HG03558 (cell line): ENCODE results near the gene ADK.

Source experiments
- ATAC-seq: cut with Tn5 transposase; IDR thresholded peaks from one replicate; pipeline ENCODE4 v1.9.1; 2021; ENCODE audit warnings: moderate number of reproducible peaks; ENCODE audit not compliant: unreplicated experiment; ENCODE audit errors: extremely low read depth

ADK gene

DNA sequence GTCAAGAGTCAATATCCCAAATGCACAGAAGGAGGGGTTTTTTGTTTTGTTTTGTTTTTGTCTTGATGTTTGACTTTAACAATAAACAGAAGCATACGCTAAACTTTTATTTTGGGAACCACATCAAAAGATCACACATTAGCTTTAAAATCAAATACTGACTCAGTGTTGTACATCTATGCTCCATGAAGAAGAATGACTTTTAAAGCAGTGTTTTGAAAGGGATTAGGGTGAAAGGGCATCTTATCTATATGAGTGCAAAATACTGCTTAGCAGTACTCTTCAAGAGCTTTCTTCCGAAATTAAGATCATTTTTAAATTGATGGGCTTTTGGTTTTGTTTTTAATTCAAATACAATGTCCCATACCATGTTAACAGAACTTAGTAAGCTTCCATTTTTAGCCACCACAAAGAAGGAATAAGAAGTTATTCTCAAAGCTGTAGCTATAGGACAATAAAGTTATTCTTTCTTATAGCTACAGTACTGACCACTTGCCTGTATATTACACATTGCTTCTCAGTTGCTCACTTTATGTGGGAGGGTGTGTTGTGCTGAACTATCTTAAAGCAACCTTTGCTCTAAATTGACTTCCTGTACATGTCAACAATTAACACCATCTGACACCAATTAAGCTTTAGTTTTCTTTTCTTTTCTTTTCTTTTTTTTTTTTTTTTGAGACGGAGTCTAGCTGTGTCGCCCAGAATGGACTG is 531.1 kb downstream of the ADK start:
- no peak for ATAC-seq

DNA sequence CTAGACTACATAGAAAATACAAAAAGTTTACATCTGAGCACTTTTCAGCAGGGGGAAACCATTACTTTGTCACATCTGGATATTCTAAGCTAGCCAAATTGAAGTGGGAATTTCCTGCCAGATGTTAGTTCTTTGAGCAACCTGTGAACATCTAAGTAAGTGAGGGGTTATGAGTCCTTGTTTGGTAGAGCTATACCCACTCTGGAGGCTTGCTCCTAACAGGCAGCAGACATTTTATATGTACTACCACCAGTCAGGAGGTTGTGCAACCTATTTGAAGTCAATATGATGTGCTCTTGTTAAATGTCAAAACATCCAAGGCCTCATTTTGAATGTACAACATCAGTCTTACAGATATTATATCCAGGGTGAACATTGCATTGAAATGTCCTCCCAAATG is 532.0 kb downstream of the ADK start:
- no peak for ATAC-seq

DNA sequence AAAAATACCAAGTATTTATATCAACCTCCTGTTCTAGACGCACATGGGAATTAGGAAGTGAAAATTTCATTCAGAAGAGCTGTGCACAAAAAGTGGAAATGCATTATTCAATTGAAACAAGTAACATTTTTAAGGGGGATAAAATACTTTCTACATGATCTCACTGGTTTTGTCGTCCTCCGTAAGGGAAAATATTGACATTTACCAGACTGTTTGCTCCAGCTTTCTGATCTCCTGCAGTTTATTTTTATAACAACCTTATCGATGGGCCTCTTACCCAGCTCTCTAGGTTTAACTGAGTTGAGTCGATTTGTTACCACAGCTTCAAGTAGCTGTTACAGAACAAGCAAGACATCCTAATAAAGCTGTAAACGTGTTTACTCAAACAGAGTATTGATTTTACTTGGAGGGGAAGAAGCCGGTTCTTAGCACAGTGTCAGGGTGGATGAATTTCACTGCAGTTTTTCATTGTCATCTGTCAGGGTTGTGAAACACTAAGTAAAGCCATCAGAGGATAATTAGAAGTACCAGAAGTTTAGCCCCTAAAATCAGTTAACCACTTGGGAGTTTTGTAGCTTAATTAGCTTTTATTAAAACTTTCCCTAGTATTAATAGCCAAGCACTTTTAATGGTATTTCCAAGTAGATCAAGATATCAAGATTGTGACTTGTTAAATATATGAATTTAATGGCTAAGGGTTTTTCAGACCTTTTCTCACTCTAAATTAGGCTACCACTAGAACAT is 532.8 kb downstream of the ADK start:
- no peak for ATAC-seq

DNA sequence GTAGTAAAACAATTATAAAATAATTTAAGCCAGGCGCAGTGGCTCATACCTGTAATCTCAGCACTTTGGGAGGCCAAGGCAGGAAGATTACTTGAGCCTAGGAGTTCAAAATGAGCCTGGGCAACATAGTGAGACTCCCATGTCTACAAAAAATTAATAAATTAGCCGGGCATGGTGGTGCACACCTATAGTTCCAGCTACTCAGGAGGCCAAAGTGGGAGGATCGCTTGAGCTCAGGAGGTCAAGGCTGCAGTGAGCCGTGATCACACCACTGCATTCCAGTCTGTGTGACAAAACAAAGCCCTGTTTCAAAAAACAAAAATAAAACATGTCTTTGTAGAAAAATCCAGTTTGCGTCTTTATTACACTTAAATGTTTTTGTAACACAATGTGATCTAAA is 533.4 kb downstream of the ADK start:
- no peak for ATAC-seq

DNA sequence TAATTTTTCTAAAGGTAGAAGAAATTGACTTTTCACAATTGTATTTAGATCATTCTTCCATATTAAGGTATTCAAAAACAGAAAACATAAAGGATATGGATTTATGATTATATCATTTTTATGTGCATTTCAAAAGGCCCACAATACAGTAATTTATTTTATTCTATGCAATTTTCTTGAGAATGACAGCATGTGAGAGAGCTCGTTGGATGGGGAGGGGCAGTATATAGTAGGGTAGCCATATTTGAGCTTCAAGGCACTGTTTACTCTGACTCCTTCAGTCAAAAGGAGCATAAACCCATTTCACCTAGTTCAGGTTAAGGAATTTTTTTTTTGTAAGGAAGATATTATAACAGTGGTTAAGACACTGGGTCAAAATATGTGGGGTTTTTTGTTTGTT is 534.5 kb downstream of the ADK start:
- ATAC-seq: no peak

DNA sequence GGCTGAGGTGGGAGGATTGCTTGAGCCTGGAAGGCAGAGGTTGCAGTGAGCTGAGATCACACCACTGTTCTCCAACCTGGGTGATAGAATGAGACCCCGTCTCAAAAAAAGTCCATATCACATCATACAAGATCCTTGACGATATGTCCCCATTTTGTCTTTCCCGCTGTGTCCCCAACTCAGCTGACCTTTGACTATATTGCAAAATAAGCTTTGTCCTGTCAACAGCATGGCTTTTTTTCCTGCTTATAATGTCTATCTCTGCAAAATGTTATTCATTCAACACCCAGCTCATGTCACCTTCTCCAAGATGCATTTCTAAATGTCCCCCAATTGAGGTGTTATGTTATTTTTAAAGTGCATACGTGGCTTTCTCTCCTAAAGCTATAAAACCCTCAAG is 539.4 kb downstream of the ADK start:
- no peak for ATAC-seq

DNA sequence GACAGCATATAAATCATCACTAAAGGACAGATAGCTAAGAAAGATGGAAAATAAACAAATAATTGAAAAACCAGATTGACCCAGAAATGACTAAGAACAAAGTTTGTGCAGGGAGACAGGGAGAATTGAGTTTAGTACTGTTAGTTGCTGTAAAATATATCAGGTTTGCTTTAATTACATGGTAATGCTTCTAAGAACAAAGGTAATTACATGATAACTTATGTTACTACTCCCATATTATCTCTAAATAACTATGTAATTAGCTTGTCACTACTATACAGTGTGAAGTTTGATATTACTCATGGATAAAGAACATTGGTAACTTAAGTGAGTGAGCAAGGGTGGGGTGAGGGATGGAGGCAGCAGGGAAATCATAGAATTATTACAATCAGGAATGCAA is 540.1 kb downstream of the ADK start:
- ATAC-seq: no peak

DNA sequence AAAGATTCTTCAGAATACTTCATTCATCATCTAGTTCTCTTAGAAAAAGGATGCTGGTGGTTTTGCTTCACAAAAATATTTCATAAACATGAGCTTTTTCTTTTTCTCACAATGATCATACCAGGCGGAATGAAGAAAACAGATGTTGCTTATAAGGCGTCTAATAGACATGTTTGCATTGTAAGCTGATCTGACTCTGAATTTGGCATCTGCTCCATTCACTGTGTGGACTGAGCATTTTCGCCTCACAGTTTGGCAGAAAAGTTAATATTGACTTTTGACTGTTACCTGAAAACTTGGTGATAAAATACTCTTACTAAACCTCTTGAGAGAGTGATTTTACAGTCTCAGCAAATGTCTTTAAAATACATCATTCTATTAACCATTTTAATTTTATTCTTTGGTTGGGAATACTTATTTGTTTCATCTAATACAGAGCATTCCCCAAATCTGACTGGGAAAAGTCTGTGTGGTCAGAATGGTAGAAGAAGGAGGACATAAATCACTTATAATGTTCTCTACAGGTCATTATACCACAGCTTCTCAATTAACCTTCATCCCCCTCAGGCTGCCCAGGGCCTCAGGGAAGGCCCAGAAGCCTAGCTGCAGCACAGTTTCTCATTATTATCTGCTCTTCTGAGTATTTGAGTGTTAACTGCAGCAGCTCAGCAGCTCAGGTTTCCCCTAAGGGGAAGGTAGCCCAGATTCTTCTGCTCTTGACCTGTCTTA is 553.8 kb downstream of the ADK start:
- ATAC-seq: no peak

DNA sequence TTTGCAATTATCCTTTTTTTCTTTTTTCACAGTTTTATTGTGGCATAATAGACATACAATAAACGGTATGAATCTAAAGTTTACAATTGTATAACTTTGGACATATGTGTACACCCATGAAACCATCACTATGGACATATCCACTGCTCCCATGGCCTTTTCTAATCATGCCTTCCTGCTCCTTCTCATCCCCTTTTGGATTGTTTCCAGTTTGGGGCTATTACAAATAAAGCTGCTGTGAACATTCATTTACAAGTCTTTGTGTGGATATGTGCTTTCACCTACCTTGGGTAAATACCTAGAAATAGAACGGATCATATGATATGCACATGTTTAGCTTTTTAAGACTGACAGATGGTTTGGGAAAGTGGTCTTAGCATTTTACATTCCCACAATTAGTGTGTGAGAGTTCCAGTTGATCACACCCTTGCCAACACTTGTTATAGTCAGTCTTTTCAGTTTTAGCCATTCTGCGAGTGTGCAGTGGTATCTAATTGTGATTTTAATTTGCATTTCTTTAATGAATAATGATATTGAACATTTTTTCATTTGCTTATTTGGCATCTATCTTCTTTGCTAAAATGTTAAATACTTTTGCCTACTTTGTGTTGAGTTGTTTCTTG is 554.4 kb downstream of the ADK start:
- ATAC-seq: no peak

DNA sequence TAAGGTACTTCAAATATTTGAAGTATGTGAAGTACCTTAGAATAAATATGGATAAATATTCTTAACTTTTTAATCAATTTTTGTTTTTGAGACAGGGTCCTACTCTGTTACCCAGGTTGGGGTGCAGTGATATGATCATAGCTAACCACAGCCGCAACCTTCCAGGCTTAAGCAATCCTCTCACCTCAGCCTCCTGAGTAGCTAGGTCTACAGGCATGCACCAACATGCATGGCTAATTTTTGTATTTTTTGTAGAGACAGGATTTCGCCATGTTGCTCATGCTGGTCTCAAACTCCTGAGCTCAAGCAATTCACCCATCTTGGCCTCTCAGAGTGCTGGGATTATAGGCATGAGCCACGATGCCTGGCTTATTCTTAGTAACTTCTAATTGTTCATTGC is 555.9 kb downstream of the ADK start:
- no peak for ATAC-seq

DNA sequence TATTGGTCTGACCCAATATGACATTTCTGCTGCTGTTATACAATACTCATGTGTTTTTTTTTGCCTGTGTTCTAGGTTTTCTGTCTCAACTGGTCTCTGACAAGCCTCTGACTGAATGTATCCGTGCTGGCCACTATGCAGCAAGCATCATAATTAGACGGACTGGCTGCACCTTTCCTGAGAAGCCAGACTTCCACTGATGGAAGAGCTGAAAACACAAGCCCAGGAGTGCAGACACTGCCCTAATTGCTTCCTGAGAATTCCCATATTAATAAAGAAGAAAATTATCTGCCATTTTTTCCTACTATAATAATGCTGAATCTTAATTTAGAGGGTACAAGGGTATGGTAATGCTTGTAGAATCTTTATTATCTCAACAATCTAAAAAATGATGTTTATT is 557.2 kb downstream of the ADK start:
- no peak for ATAC-seq

DNA sequence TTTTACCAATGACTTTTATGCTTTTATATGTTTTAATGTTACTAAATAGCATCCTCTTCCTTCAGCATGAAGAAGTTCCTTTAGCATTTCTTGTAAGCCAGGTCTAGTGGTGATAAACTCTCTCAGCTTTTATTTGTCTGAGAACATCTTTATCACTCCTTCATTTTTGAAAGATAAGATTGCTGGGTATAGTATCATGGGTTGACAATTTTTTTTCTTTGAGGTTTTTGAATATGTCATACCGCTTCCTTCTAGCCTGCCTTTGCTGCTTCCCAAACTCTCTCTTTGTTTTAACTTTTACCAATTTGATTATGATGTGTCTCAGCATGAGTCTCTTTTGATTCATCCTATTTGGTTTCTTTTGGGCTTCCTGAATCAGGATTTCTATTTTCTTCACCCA is 567.2 kb downstream of the ADK start:
- no peak for ATAC-seq

DNA sequence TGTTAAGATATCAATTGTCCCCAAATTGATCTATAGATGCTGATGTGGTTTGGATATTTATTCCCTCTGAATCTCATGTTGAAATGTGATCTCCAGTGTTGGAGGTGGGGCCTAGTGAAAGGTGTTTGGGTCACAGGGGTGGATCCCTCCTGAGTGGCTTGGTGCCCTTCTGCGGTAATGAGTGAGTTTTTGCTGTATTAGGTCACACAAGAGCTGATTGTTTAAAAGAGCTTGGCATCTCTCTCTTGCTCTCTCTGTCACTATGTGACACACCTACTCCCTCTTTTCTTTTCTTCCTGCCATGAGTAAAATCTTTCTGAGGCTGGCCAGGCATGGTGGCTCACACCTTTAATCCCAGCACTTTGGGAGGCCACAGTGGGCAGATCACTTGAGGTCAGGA is 577.2 kb downstream of the ADK start:
- ATAC-seq: no peak

DNA sequence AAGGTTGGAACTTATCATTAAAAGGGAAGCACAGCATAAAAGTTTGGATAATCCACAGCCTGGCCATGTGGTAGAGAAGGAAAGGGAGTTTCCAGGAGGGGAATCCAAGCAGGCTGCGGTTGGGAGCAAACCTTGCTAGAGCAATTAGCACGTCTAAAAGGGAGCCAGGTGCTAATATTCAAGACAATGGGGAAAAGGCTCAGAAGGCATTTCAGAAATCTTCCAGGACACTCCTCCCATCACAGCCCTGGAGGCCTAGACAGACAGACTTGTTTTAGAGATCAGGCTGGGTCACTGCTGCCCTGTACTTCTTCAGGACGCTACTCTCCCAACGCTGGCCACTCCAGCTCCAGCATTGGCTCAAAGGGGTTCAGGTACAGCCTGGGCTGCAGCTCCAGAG is 579.2 kb downstream of the ADK start:
- ATAC-seq: no peak

DNA sequence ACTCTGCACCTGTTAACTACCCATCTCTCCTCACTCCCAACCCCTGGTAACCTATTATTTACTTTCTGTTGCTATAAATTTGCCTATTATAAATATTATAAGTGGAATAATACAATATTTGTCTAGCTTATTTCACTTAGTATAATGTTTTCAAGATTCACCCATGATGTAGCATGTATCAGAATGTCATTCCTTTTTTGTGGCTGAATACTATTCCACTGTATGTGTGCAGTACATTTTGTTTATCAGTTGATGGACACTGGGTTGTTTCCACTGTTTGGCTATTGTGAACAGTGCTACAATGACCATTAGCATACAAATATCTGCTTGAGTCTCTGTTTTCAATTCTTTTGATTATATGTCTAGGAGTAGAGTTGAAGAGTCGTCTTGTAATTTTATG is 582.6 kb downstream of the ADK start:
- no peak for ATAC-seq

DNA sequence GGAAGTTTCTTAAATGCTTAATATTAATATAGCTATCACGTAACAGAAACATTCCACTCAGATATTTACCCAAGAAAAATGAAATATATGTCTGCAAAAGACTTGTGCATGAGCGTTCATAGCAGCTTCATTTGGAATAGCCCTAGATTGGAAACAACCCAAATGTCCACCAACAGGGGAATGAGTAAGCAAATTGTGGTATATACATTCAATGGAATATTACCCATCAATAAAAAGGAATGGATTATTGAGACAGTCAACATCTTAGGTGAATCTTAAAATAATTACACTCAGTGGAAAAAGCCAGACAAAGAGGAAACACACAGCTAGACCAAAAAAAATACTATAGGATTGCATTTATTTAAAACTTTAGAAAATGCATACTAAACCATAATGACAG is 585.0 kb downstream of the ADK start:
- no peak for ATAC-seq

DNA sequence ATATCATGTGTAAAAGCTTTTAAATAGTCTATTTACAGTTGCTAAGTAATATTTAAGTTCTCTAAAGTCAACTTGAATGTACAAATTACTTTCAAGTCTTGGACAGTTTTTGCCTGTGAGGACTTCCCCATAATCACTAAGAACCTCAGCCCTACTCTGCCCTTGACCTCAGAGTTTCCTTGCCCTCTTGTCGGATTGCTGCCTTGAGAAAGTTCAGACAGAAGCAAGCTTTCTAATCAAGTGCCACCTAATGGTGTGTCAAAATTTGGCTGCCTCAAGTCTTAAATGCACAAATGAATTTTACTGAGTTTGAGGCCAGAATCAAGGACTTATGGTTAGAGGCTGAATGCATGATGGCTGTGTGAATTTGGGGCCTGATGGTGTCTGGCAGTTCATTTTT is 587.0 kb downstream of the ADK start:
- no peak for ATAC-seq

DNA sequence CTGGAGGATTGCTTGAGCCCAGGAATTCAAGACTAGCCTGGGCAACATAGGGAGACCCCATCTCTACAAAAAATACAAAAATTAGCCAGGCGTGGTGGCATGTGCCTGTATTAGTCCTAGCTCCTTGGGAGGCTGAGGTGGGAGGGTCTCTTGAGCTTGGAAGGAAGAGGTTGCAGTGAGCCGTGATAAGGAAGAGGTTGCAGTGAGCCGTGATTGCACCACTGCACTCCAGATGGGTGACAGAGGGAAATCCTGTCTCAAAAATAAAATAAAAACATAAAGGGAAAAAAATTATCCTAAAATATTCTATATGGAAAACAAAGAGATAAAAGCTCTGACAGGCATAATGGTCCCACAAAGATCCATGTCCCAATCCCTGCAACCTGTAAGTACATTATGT is 587.5 kb downstream of the ADK start:
- ATAC-seq: no peak

DNA sequence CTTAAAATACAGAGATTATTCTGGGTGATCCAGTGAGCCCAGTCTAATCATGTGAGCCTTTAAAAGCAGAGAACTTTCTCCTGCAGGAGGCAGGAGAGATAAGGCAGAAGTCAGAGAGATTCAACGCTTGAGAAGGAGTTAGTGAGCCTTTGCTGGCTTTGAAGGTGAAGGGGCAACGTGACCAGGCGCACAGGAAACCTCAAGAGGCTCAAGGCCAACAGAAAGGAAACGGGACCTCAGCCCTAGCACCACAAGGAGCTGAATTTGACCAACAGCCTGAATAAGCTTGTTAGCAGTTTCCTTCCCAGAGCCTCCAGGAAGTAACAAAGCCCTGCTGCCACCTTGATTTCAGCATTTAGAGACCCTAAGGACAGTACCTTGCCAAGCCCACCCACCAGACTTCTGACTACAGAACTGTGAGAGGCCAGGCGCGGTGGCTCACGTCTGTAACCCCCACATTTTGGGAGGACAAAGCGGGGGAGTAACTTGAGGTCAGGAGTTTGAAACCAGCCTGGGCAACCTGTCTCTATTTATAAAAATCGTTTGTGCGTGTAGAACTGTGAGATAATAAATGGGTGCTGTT is 588.1 kb downstream of the ADK start:
- ATAC-seq: peak; percentile 58

DNA sequence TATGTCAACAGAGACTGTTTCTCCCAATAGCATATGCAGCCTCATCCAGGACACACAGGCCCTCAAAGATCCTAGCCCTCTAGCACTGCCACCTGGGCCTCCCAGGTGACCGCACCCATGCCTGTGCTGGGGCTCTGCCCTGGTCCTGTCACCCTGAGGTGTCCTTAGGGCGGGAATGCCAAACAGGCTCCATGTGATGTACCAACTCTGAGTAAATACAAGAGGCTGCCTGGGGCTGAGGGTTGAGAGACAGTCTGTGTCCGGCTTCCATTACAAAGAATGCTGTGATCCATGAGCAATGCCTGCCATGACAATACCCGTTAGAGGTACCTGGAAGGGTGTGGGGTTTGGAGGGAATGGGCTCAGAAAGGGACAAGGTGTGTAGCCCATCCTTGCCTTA is 592.4 kb downstream of the ADK start:
- no peak for ATAC-seq

DNA sequence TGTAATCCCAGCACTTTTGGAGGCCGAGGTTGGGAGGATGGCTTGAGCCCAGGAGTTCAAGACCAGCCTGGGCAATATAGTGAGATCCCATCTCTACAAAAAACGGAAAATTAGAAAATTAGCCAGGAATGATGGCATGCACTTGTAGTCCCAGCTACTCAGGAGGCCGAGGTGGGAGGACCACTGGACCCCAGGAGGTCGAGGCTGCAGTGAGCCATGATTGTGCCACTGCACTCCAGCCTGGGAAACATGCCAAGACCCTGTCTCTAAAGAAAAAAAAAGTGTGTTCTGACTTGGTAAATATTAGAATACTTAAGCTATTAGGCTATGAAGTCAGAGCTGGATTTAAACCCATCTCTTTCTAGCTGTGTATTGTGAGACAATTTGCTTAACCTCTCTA is 594.4 kb downstream of the ADK start:
- ATAC-seq: no peak
